ENCODE results near the gene CLCN1. TPM values are rescaled to one million over a fixed set of nuclear protein-coding genes. Genes with fewer than 3 reads are reported as not detected.
"Not testable (repeated sequence)": the region's sequence is repeated elsewhere in the genome, so short reads cannot be mapped to it uniquely, and the experiment has no call there.

The CLCN1 gene
- total RNA-seq, 1 donor from 2014 or later: not detected

DNA sequence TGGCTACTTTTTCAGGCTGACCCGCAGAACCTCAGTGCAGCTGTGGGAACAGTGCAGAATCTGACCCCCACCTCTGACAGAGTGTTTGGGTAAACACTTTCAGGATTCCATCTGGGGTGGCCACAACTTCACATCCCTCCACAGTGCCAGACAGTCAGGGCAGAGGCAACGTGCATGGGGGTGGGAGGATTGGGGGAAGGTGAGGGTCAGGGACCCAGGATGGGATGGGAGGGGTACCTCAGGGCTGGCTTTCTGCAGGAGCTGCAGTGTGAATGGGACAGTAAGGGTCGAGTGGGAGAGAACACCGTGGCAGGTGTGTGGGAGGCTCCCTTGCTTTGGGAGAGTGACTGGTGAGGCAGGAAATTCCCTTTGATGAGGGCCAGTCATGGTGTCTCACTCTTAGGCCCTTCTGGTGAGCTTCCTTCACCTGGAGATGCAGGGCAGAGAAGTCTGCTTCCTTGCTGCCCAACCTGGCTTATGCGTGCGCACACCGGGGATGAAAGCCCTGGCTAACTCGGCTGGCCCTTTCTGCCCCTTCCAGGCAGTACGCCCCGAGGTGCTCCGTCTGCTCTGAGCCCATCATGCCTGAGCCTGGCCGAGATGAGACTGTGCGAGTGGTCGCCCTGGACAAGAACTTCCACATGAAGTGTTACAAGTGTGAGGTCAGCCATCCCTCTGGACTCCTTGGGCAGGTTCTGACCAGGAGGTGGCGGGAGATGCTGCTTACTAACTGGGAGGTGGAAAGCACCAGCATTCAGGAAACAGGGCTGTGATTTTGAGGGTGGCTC lies 73.6 kb downstream of the CLCN1 start:
- peak in 1 of 2 donors; percentile 65 for DNase-seq (ENCODE audit: low spot score in 2 of 2)
- Histone ChIP-seq H3K4me3 (no peak overlapping the region), H3K36me3 (peaks cover 39 to 56% of the 10 kb centered on the region in 2 donors), H3K4me1 (peaks cover 44 to 84% of the 10 kb centered on the region in 2 donors), H3K27ac (peak overlapping the region; percentile 97 to 99), H3K27me3 (no peaks in the 10 kb centered on the region), H3K9me3 (no peaks in the 10 kb centered on the region)
- intact Hi-C loops (cut with DNase I): loop anchor here (10.0 kb wide), 2 partner anchors 535 to 1445 kb away; partner anchors contain the start of genes EPHB6 and TPK1
- TF ChIP-seq, protein P1, sequence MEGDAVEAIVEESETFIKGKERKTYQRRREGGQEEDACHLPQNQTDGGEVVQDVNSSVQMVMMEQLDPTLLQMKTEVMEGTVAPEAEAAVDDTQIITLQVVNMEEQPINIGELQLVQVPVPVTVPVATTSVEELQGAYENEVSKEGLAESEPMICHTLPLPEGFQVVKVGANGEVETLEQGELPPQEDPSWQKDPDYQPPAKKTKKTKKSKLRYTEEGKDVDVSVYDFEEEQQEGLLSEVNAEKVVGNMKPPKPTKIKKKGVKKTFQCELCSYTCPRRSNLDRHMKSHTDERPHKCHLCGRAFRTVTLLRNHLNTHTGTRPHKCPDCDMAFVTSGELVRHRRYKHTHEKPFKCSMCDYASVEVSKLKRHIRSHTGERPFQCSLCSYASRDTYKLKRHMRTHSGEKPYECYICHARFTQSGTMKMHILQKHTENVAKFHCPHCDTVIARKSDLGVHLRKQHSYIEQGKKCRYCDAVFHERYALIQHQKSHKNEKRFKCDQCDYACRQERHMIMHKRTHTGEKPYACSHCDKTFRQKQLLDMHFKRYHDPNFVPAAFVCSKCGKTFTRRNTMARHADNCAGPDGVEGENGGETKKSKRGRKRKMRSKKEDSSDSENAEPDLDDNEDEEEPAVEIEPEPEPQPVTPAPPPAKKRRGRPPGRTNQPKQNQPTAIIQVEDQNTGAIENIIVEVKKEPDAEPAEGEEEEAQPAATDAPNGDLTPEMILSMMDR (IDR thresholded peaks at IDR 0.05): no peak

GRCh38 chr7:143390104-143390772 lies 74.3 kb downstream of the CLCN1 start:
- Histone ChIP-seq H3K9me3 (no peaks in the 10 kb centered on the region), H3K36me3 (peaks cover 39 to 52% of the 10 kb centered on the region in 2 donors), H3K4me3 (no peak overlapping the region), H3K4me1 (peaks cover 41 to 78% of the 10 kb centered on the region in 2 donors), H3K27me3 (no peaks in the 10 kb centered on the region), H3K27ac (peak overlapping the region; percentile 97 to 99)
- intact Hi-C loops (cut with DNase I): loop anchor here (10.0 kb wide), 1 partner anchor 1445 kb away; the partner anchor contains the start of gene TPK1
- DNase-seq (ENCODE audit: low spot score in 2 of 2): no peak
- TF ChIP-seq, protein P1 (IDR thresholded peaks at IDR 0.05): no peak

DNA sequence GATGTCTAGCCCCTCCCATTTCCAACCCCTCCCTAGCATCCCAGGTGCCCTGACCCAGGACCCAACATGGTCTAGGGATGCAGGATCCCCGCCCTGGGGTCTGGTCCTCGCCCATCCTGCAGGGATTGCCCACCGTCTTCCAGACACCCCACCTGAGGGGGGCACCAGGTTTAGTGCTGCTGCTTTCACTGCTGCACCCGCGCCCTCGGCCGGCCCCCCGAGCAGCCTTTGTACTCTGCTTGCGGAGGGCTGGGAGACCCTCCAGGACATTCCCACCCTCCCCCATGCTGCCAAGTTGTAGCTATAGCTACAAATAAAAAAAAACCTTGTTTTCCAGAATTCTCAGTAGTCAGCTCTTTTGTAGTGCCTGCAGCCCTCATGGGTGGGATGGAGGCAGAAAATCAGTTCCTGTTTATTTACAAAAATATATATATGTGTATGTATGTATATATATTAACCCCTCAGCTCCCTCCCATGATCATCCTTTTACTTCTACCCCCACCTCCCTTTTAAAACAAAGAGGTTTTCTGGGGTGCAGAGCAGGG lies 74.9 kb downstream of the CLCN1 start:
- TF ChIP-seq, protein P1 (IDR thresholded peaks at IDR 0.05): no peak
- H3K4me1 ChIP-seq: peaks cover 41 to 78% of the 10 kb centered on the region in 2 donors
- H3K9me3 ChIP-seq: no peaks in the 10 kb centered on the region
- peaks cover 39 to 47% of the 10 kb centered on the region in 2 donors for H3K36me3 ChIP-seq
- peak overlapping the region in 1 of 2 donors; percentile 42 for H3K4me3 ChIP-seq
- H3K27ac ChIP-seq: peak overlapping the region; percentile 97 to 99
- DNase-seq (ENCODE audit: low spot score in 2 of 2): peak in 1 of 2 donors; percentile 68
- no peaks in the 10 kb centered on the region for H3K27me3 ChIP-seq
- intact Hi-C loops (cut with DNase I): loop anchor here (1.0 to 10.0 kb wide), 3 partner anchors 11 to 1444 kb away; partner anchors contain the start of genes CASP2 and TPK1

DNA sequence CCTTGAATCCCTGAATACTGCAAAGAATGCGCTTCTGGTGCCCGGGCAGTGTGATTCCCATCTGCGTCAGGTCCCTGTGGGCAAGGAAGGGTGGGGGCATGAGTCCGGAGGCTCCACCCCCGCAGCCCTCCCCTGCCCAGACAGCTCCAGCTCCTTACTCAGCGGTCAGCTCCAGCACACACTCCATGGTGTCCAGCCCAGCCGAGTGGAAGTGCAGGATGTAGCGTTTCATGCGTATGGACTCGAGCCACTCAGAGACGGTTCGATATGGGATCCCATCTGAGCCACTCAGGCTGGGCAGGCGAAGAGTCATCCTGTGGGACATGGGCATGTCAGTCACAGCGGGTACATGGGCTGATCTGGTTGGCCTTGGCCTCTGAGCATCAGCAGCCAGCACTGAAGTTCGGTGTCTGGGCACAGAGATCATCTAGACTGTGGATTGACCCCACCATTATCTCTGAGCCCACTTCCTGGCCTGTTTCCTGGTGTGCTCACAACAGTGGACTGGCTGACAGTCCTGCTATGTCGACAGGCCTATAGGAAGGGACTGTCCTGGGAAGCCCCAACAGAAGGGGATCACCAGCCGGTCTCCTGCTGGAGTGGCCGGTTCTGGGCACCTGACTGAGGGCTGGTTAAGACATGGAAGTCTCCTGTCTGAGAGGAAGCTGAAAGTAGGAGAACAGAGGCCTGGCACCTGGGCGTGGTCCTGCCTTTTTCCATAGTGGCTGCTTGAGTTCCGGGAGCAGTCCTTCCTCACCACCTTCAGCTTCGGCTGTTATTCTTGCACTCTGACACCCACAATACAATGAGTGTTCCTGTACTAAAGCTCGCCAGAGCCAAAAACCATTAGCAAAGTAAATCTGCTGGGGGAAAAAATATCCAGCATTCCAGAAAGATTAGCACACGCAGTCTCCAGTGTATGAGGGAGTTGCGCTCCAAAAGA lies 75.8 kb downstream of the CLCN1 start:
- intact Hi-C loops (cut with DNase I): loop anchor here (1.0 to 10.0 kb wide), 4 partner anchors 11 to 1443 kb away; partner anchors contain the start of genes CASP2 and TPK1
- H3K4me1 ChIP-seq: peaks cover 35 to 73% of the 10 kb centered on the region in 2 donors
- peaks cover 39 to 45% of the 10 kb centered on the region in 2 donors for H3K36me3 ChIP-seq

DNA sequence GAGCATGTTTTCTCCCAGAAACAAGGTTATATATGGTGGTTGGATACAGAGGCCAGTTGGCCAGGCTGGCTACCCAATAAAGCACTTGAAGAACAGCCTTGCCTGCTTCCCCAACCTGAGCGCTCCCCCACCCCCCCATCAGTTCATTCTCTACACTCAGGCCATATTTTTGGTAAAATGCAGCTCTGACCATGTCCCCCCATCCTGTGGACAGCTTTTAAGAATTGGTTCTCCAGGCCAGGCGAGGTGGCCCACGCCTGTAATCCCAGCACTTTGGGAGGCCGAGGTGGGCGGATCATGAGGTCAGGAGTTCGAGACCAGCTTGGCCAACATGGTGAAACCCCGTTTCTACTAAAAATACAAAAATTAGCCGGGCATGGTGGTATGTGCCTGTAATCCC lies 76.5 kb downstream of the CLCN1 start:
- H3K27me3 ChIP-seq; H3K9me3 ChIP-seq; DNase-seq (ENCODE audit: low spot score in 2 of 2): not testable (repeated sequence)
- intact Hi-C loops (cut with DNase I): loop anchor here (2.0 to 10.0 kb wide), 2 partner anchors 14 to 1442 kb away; partner anchors contain the start of gene TPK1
- Histone ChIP-seq H3K27ac (peak overlapping the region; percentile 97 to 99), H3K4me1 (peaks cover 30 to 66% of the 10 kb centered on the region in 2 donors), H3K4me3 (peak overlapping the region in 1 of 2 donors; percentile 42), H3K36me3 (peaks cover 38 to 39% of the 10 kb centered on the region in 2 donors)

More for the DNA sequence above, 75.8 kb downstream of the CLCN1 start:
- H3K9me3 ChIP-seq: no peaks in the 10 kb centered on the region
- H3K27me3 ChIP-seq: no peaks in the 10 kb centered on the region
- DNase-seq (ENCODE audit: low spot score in 2 of 2): peak; percentile 66 to 96
- peak overlapping the region; percentile 97 to 99 for H3K27ac ChIP-seq
- TF ChIP-seq, protein P1 (IDR thresholded peaks at IDR 0.05): no peak
- H3K4me3 ChIP-seq: peak overlapping the region; percentile 1 to 42
